Umbilical cord (tissue), 2 donors: Measurements from ENCODE around the gene IGFBPL1. TPM values are rescaled to one million over a fixed set of nuclear protein-coding genes. Genes with fewer than 3 reads are reported as not detected.
"Not testable (repeated sequence)": the region's sequence is repeated elsewhere in the genome, so short reads cannot be mapped to it uniquely, and the experiment has no call there.

Experiments
- DNase-seq: peaks from one replicate; pipeline ENCODE4 v3.0.0-alpha.2; 2015; ENCODE audit warnings: low spot score
- total RNA-seq: library from RNA; depleted of rRNA; stranded (reverse); fragments of >200 nt; gene quantifications from one replicate; pipeline ENCODE4 v1.2.3, GENCODE V29; 2014; ENCODE audit warnings: low replicate concordance; ENCODE audit not compliant: insufficient read depth

IGFBPL1 gene
- total RNA-seq, 1 donor from 2014 or later = 2.9 TPM

- no peak for DNase-seq
Measured at GRCh38 chr9:38380230-38380871, 43.9 kb downstream of the IGFBPL1 start.

GRCh38 chr9:38377336-38378083 lies 46.7 kb downstream of the IGFBPL1 start:
- DNase-seq = not testable (repeated sequence)

GRCh38 chr9:38376021-38376670 lies 48.1 kb downstream of the IGFBPL1 start:
- no peak for DNase-seq

- no peak for DNase-seq
Measured at GRCh38 chr9:38375572-38375963, 48.7 kb downstream of the IGFBPL1 start.

GRCh38 chr9:38374847-38375571 lies 49.2 kb downstream of the IGFBPL1 start:
- DNase-seq = no peak

GRCh38 chr9:38373679-38374078 lies 50.6 kb downstream of the IGFBPL1 start:
- DNase-seq = no peak

GRCh38 chr9:38372762-38373619 lies 51.3 kb downstream of the IGFBPL1 start:
- peak; percentile 52 for DNase-seq

GRCh38 chr9:38371495-38371894 lies 52.8 kb downstream of the IGFBPL1 start:
- DNase-seq = peak; percentile 26

- no peak for DNase-seq
Measured at GRCh38 chr9:38370176-38370575, 54.1 kb downstream of the IGFBPL1 start.

- no peak for DNase-seq
Measured at GRCh38 chr9:38368731-38369130, 55.5 kb downstream of the IGFBPL1 start.

GRCh38 chr9:38367898-38368297 lies 56.4 kb downstream of the IGFBPL1 start:
- DNase-seq = no peak

- DNase-seq = no peak
Measured at GRCh38 chr9:38363589-38363925, 60.7 kb downstream of the IGFBPL1 start.

GRCh38 chr9:38362852-38363588 lies 61.2 kb downstream of the IGFBPL1 start:
- peak; percentile 85 for DNase-seq

GRCh38 chr9:38361473-38361850 lies 62.8 kb downstream of the IGFBPL1 start:
- peak; percentile 75 for DNase-seq

GRCh38 chr9:38360839-38361472 lies 63.3 kb downstream of the IGFBPL1 start:
- DNase-seq = no peak

- no peak for DNase-seq
Measured at GRCh38 chr9:38359689-38360385, 64.4 kb downstream of the IGFBPL1 start.

- DNase-seq = no peak
Measured at GRCh38 chr9:38359297-38359653, 65.0 kb downstream of the IGFBPL1 start.

GRCh38 chr9:38358390-38359296 lies 65.6 kb downstream of the IGFBPL1 start:
- no peak for DNase-seq
